ENCODE results near the gene LRRC2.
"Not testable (repeated sequence)": the region's sequence is repeated elsewhere in the genome, so short reads cannot be mapped to it uniquely, and the experiment has no call there.

The LRRC2 gene

GRCh38 chr3:46552538-46552937 is 13.6 kb downstream of the LRRC2 start:
- no peak for DNase-seq (ENCODE audit: low spot score)

- no peak for DNase-seq (ENCODE audit: low spot score)
Measured at GRCh38 chr3:46551615-46552014, 14.5 kb downstream of the LRRC2 start.

GRCh38 chr3:46549989-46550388 is 16.1 kb downstream of the LRRC2 start:
- no peak for DNase-seq (ENCODE audit: low spot score)

- no peak for DNase-seq (ENCODE audit: low spot score)
Measured at GRCh38 chr3:46549408-46549904, 16.6 kb downstream of the LRRC2 start.

GRCh38 chr3:46548611-46549010 is 17.5 kb downstream of the LRRC2 start:
- not testable (repeated sequence) for DNase-seq (ENCODE audit: low spot score)

GRCh38 chr3:46546896-46547440 is 19.1 kb downstream of the LRRC2 start:
- no peak for DNase-seq (ENCODE audit: low spot score)

- DNase-seq (ENCODE audit: low spot score), result no peak
Measured at GRCh38 chr3:46545818-46546630, 20.1 kb downstream of the LRRC2 start.

- DNase-seq (ENCODE audit: low spot score), result no peak
Measured at GRCh38 chr3:46544771-46545503, 21.2 kb downstream of the LRRC2 start.

- no peak for DNase-seq (ENCODE audit: low spot score)
Measured at GRCh38 chr3:46542801-46543201, 23.3 kb downstream of the LRRC2 start.

- DNase-seq (ENCODE audit: low spot score), result no peak
Measured at GRCh38 chr3:46542344-46542743, 23.8 kb downstream of the LRRC2 start.

- DNase-seq (ENCODE audit: low spot score), result no peak
Measured at GRCh38 chr3:46541835-46542234, 24.3 kb downstream of the LRRC2 start.

GRCh38 chr3:46540550-46540949 is 25.6 kb downstream of the LRRC2 start:
- no peak for DNase-seq (ENCODE audit: low spot score)

GRCh38 chr3:46539443-46540005 is 26.6 kb downstream of the LRRC2 start:
- DNase-seq (ENCODE audit: low spot score), result no peak

- no peak for DNase-seq (ENCODE audit: low spot score)
Measured at GRCh38 chr3:46538803-46539442, 27.2 kb downstream of the LRRC2 start.

- DNase-seq (ENCODE audit: low spot score), result not testable (repeated sequence)
Measured at GRCh38 chr3:46538425-46538802, 27.7 kb downstream of the LRRC2 start.

- DNase-seq (ENCODE audit: low spot score), result no peak
Measured at GRCh38 chr3:46537779-46538178, 28.3 kb downstream of the LRRC2 start.

GRCh38 chr3:46537316-46537715 is 28.8 kb downstream of the LRRC2 start:
- DNase-seq (ENCODE audit: low spot score), result no peak

- DNase-seq (ENCODE audit: low spot score), result no peak
Measured at GRCh38 chr3:46536758-46537157, 29.3 kb downstream of the LRRC2 start.

GRCh38 chr3:46535746-46536145 is 30.4 kb downstream of the LRRC2 start:
- no peak for DNase-seq (ENCODE audit: low spot score)

- DNase-seq (ENCODE audit: low spot score), result no peak
Measured at GRCh38 chr3:46533091-46533490, 33.0 kb downstream of the LRRC2 start.

- DNase-seq (ENCODE audit: low spot score), result no peak
Measured at GRCh38 chr3:46527239-46527638, 38.9 kb downstream of the LRRC2 start.

- DNase-seq (ENCODE audit: low spot score), result no peak
Measured at GRCh38 chr3:46524832-46525231, 41.3 kb downstream of the LRRC2 start.

All from iPS-NIHi11 (cell line).